ENCODE results near the gene PTPRT.

PTPRT gene

DNA sequence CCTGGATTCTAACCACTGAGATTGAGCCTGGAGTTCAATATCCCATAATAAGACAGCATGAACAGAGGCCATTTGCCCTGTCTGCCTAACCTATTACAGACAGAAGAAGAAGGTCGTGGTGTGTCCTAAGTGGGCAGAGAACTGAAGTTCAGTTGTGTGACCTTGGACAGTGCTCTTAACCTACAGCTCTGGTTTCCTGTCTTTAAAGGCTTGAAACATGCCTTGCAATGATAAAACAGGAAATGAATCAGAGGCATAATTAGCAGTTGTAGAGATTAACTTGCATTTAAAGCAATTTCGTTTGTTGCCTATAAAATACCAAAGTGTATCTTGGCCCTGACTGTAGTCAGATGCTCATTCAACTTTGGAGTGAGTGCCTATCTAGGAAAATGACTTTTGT is 1064.3 kb downstream of the PTPRT start:
- no peak for DNase-seq (ENCODE audit: low read depth in 2 of 2)

- DNase-seq (ENCODE audit: low read depth in 2 of 2): no peak
Measured at GRCh38 chr20:42123981-42124473, 1065.7 kb downstream of the PTPRT start.

GRCh38 chr20:42118409-42119125 is 1071.1 kb downstream of the PTPRT start:
- no peak for DNase-seq (ENCODE audit: low read depth in 2 of 2)

- no peak for DNase-seq (ENCODE audit: low read depth in 2 of 2)
Measured at GRCh38 chr20:42118001-42118400, 1071.7 kb downstream of the PTPRT start.

DNA sequence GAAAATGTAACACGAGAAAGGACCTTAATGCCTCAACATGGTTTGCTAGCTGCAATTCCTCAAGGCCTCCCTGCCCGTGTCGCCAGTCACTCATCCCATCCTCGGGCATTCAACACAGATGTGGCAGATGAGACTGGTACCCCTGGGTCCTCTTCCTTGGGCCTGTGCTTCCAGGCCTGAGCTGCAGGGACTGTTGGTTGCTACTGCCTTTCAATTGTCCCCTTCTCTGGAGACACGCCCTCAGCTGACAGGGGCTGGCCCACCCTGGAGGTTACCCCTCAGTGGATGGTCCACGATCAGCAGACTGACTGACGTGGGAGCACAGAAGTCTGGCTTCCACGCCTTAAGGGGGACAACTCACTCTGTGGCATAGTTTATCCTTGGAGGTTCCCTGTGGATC is 1076.5 kb downstream of the PTPRT start:
- no peak for DNase-seq (ENCODE audit: low read depth in 2 of 2)

DNA sequence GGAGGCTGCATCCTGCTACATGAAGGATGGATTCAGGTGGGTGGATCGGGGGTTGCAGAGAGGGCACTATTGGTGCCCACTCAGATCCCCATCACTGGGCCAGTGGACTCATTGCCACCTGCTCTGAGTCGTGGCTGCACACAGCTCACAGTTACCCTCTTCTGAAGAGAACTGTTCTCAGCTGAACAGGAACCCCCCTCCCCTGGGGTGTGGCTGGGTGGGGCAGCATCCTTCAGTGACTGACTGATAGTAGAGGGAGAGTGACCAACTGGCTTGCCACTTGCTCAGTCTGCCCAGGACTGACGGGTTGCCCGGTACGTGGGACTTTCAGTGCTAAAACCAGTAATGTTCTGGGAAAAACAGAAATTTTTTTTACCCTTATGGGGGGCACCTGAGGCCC is 1077.5 kb downstream of the PTPRT start:
- no peak for DNase-seq (ENCODE audit: low read depth in 2 of 2)

DNA sequence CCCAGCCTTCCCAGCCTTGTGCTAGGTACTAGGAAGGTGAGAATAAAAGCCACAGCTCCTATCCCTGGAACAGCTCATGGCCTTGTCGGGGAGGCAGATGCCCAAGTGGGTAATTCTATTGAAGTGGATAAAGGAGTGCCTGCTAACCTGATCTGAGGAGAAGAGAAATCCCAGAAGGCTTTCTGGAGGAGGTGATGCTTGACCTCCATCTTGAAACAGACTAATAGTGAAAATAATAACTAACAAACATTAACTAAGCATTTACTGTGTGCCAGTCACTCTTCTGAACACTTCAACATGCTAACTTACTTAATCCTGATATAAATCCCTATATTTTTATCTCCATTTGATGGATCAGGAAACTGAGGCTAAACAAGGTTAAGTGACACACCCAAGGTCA is 1078.4 kb downstream of the PTPRT start:
- DNase-seq (ENCODE audit: low read depth in 2 of 2): no peak

GRCh38 chr20:42110301-42110700 is 1079.4 kb downstream of the PTPRT start:
- no peak for DNase-seq (ENCODE audit: low read depth in 2 of 2)

DNA sequence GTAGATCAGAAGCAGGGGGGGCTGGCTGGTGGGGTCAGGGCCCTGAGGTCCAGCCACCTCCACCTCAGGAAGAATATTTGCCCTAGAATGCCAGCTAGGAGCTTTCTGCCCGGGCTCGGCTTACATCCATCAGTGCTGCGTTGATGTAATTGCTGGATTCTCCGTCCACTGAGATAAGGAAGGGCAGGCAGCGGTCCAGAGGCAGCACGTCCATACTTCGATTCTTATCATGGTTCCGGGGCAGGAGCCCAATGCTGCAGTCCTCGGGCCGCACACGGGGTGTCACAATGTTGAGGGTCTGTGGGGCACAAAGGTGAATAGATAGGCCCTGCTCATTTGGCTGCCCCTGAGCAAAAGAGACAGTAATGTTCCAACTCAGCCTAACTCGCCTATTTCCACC is 1087.7 kb downstream of the PTPRT start:
- DNase-seq (ENCODE audit: low read depth in 2 of 2): no peak

DNA sequence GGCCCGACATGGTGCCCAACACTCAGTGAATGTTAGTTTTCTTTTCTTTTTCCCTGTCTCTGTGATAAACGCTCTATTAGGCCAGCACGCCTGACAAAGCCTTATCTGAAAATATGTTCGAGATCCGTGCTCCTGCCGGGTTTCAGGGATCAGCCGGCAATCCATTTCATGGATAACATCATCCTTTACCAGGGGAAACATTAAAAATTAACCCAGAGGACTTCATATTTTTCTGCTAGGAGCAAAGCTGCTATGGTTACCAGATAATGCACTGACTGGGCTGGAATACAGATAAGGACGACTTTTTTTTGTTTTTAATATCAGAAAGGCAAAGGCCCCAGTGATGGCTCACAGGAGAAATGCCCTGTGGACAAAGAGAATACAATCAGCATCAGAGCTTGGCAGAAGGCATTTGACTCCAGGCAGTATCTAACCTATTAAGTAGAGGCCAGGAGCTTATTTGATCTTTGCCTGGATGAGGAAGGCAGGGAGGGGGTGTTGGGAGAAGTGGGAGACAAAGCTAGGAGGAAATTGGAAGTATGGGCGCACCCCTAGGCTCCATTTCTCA is 1089.5 kb downstream of the PTPRT start:
- DNase-seq (ENCODE audit: low read depth in 2 of 2): no peak

- no peak for DNase-seq (ENCODE audit: low read depth in 2 of 2)
Measured at GRCh38 chr20:42099101-42099500, 1090.6 kb downstream of the PTPRT start.

DNA sequence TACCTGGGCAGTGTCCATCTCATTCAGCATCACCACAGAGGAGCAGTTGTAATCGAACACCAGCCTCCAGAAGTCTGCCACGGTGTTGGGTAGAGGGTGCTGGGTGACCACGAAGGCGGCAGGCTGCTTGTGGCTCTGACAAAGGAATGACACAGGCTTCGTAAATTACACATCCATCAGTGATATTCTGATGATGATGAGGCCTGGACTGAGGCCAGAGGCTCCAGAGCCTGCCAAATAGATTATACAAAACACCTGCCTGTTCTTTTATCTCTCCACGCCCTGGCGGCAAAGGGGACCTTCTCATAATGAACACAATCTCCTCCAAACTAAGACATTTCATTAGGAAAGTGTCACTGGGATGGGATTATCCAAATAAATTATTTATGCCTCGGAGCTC is 1091.3 kb downstream of the PTPRT start:
- no peak for DNase-seq (ENCODE audit: low read depth in 2 of 2)

DNA sequence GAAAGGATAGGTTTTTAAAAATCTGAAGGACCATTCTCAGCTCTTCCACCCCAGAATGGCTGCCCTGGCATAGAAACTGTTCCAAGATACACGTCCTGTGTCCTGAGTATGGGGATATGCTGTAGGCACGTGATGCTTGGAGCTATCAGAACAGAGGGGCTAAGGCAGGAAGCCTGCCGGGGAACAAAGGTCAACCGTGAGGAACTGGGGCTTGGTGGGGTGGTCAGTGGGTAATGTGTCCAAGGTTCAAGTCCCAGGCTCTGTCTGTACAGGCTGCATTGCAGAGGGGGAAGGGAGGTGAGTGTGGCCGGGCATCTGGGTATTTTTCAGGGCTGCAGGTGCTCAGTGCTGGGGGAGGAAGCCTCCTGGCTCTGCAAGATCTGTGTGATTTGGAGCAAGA is 1092.0 kb downstream of the PTPRT start:
- DNase-seq (ENCODE audit: low read depth in 2 of 2): no peak

DNA sequence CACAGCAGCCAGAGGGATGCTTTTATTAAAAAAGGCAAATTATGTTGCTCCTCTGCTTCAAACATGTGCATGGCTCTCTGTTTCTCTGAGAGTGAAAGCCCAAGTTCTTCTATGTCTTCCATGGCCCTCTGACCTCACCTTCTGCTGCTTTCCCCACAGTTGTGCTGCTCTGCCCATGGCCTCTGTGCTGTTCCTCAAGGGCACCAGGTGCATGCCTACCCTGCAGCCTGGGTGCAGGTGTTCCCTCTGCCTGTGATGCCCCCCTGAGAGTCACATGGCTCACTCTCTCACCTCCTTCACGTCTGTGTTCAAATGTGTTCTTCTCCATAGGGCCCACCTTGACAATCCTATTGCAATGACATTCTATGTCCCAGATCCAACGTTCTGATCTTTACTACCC is 1094.5 kb downstream of the PTPRT start:
- no peak for DNase-seq (ENCODE audit: low read depth in 2 of 2)

DNA sequence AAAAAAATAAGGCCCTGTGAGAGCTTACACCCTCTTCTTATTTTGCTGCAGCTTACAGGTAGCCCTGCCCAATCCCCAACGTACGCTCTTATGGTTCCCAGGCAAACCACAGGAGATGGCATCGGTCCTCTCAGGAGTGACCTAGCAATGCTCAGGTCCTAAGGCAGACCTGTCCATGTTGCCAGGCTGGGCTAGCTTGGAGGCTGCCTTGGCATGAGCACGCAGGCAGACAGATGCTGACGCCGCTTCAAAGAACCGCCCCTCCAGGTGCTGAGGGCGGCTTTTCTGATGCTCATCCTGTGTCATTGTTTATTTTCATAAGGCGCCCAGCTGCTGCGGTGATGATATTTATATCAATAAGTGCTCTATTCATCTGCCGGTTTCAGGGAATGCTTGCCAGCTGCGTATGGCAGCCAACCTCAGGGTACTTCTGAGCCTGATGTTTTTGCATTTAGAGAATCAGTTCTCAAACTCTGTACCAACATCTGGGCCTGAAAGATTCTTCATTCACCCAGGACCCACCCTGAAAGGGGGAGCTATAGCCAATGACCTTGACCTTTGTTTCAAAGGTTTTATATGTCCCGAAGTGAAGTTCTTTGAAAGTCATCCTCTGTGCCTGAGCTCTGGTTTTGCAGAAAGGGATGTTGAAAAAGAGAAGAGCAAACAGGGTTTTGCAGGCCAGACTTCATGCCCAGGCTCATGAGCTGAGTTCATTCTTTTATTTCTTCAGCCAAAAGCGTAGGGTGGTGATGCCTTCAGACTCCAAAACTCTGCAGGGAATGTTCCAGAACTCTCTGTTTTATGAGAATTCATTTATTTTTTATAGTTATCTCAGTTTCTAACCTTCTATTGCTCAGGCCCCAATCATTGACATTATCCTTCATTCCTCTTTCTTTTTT is 1095.9 kb downstream of the PTPRT start:
- no peak for DNase-seq (ENCODE audit: low read depth in 2 of 2)

DNA sequence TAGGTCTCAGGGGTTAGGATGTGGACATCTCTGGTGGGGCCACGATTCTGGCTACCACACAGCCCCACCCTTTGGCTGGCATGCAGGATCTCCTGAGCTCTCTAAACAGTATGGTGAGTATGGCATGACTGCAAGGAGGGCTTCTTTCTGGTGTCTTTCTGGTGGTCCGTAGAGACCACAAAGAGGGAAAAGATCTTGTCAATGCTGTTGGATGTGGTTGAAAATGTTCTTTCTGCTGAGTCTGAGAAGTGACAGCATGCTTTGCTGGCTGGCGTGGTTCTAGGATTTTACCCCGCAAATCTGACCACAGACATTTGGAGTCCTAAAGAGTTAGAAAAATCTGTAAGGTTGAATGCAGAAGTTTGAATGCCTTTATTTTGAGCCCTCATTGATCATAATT is 1096.7 kb downstream of the PTPRT start:
- DNase-seq (ENCODE audit: low read depth in 2 of 2): no peak

GRCh38 chr20:42085366-42085765 is 1104.3 kb downstream of the PTPRT start:
- no peak for DNase-seq (ENCODE audit: low read depth in 2 of 2)

GRCh38 chr20:42083280-42083679 is 1106.4 kb downstream of the PTPRT start:
- DNase-seq (ENCODE audit: low read depth in 2 of 2): no peak

DNA sequence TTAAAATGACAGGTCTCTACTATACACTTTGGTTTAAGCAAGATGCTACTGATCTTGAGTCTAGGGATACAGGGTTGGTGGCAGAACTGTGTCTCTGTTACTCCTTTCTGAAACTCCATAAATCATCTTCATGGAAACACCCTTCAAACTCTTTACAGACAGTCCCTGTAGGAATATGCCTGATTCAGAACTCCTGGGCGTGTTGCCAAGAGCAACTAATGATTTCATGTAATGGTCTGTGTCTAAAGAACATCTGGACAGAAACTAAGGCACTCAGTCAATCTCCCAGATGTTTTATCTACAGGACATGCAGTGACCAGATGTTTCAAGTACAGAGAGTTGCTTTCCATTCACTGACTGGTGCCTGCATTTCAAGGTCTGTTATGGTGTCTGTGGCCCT is 1107.1 kb downstream of the PTPRT start:
- no peak for DNase-seq (ENCODE audit: low read depth in 2 of 2)

GRCh38 chr20:42080956-42081355 is 1108.8 kb downstream of the PTPRT start:
- DNase-seq (ENCODE audit: low read depth in 2 of 2): no peak

GRCh38 chr20:42074944-42075343 is 1114.8 kb downstream of the PTPRT start:
- no peak for DNase-seq (ENCODE audit: low read depth in 2 of 2)

DNA sequence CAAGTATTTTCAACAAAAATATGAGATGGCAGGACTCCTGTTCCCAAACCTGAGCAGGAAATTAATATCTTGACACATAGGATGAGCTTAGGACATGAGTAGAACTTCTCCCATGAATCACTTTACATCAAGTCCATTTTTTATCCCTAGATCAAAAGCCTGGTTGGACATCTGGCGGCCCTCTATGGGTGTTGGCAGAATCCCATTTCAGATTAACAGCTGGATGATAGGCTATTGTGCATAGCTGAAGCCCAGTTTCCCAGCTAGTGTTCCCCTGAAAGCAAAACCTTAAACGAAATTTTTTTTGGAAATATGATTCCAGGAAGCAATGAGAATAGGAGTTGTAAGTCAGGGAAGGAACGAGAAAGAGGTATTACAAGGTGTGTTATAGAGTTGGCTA is 1122.1 kb downstream of the PTPRT start:
- no peak for DNase-seq (ENCODE audit: low read depth in 2 of 2)

GRCh38 chr20:42067174-42067573 is 1122.5 kb downstream of the PTPRT start:
- DNase-seq (ENCODE audit: low read depth in 2 of 2): no peak

Data from fibroblast of skin of left quadriceps (primary cell).